Measurements from ENCODE around the gene TATDN3.

- TF ChIP-seq CTCF (conservative IDR thresholded peaks at IDR 0.05; ENCODE audit: low read depth, low read length) (no peak), EZH2 (IDR thresholded peaks at IDR 0.05; ENCODE audit: borderline replicate concordance, low read depth, low read length, poor library complexity, severe bottlenecking) (no peak)
These were observed 32.5 kb downstream of the TATDN3 start for GRCh38 chr1:212824201-212824600.

Measured in A673 (cell line).